Measurements from ENCODE around the gene IMP3.

DNA sequence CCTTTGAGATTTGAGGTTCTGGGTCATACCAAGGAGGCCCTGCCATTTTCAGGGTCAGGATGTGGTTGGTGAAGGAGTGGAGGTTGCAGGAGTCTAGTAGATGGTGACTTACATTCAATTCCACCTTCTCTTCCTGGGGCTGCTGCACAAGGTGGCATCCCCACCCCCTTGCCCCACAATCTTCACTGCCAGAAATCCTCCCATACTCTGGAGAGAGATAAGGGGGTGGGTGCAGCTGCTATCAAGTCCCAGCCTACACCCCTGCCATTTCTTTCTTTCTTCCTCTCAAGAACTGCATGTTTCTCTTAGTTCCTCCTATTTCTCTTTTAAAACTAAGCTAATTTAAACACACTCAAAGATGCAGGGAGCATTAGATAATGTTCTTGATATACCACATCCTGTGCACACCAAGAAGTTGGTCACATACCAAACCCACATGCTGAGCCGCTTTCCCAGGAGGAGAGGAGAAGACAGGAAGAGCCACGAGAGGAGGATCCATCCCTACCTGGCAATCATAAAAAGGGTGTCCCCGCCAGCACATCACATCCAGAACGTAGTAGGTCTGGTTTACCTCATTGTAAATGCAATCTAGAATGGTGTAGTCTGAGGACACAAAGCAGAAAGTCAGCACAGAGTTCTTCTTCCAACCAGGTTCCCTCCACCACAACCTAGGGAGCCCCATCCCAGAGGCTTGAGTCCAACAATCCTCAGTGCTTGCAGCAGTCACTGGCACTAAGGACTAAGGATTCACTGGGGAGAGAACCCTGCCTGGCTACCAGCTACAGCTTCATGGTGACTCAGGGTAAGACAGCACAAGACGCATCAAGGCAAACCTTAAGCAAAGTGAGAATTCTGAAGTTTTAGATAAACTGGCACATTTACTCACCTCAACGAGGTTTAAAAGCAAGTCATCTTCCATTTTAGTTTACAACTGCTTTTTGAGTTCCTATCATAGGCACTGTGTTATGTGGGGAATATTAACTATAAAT, 33.0 kb downstream of the IMP3 start:
- TF ChIP-seq, protein P1, sequence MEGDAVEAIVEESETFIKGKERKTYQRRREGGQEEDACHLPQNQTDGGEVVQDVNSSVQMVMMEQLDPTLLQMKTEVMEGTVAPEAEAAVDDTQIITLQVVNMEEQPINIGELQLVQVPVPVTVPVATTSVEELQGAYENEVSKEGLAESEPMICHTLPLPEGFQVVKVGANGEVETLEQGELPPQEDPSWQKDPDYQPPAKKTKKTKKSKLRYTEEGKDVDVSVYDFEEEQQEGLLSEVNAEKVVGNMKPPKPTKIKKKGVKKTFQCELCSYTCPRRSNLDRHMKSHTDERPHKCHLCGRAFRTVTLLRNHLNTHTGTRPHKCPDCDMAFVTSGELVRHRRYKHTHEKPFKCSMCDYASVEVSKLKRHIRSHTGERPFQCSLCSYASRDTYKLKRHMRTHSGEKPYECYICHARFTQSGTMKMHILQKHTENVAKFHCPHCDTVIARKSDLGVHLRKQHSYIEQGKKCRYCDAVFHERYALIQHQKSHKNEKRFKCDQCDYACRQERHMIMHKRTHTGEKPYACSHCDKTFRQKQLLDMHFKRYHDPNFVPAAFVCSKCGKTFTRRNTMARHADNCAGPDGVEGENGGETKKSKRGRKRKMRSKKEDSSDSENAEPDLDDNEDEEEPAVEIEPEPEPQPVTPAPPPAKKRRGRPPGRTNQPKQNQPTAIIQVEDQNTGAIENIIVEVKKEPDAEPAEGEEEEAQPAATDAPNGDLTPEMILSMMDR (IDR thresholded peaks at IDR 0.05) = no peak
- TF ChIP-seq RAD21 (IDR thresholded peaks at IDR 0.05; ENCODE audit: low read length) = no peak
- TF ChIP-seq, protein P2, sequence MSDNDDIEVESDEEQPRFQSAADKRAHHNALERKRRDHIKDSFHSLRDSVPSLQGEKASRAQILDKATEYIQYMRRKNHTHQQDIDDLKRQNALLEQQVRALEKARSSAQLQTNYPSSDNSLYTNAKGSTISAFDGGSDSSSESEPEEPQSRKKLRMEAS (IDR thresholded peaks at IDR 0.05; ENCODE audit: low read depth) = no peak
- TF ChIP-seq, protein P3, sequence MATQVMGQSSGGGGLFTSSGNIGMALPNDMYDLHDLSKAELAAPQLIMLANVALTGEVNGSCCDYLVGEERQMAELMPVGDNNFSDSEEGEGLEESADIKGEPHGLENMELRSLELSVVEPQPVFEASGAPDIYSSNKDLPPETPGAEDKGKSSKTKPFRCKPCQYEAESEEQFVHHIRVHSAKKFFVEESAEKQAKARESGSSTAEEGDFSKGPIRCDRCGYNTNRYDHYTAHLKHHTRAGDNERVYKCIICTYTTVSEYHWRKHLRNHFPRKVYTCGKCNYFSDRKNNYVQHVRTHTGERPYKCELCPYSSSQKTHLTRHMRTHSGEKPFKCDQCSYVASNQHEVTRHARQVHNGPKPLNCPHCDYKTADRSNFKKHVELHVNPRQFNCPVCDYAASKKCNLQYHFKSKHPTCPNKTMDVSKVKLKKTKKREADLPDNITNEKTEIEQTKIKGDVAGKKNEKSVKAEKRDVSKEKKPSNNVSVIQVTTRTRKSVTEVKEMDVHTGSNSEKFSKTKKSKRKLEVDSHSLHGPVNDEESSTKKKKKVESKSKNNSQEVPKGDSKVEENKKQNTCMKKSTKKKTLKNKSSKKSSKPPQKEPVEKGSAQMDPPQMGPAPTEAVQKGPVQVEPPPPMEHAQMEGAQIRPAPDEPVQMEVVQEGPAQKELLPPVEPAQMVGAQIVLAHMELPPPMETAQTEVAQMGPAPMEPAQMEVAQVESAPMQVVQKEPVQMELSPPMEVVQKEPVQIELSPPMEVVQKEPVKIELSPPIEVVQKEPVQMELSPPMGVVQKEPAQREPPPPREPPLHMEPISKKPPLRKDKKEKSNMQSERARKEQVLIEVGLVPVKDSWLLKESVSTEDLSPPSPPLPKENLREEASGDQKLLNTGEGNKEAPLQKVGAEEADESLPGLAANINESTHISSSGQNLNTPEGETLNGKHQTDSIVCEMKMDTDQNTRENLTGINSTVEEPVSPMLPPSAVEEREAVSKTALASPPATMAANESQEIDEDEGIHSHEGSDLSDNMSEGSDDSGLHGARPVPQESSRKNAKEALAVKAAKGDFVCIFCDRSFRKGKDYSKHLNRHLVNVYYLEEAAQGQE (IDR thresholded peaks at IDR 0.05; ENCODE audit: low read depth, low read length) = no peak

Data from SK-N-SH (cell line).